Erythroblast (primary cell): Measurements from ENCODE around the gene PACS1.
"Not testable (repeated sequence)": the region's sequence is repeated elsewhere in the genome, so short reads cannot be mapped to it uniquely, and the experiment has no call there.

ENCODE experiments used
- GATA1 ChIP-seq: IDR thresholded peaks from 2 replicates; pipeline ENCODE4 v1.6.1; 2011; ENCODE audit warnings: low read depth, mild to moderate bottlenecking, control low read depth, low read length, moderate library complexity
- POLR2A ChIP-seq: IDR thresholded peaks from 2 replicates; pipeline ENCODE4 v1.6.1; 2011; ENCODE audit warnings: mild to moderate bottlenecking, low read length

GRCh38 chr11:66092125-66092524 is 22.1 kb downstream of the PACS1 start:
- TF ChIP-seq POLR2A, GATA1: not testable (repeated sequence)
